GM12891 (cell line): ENCODE measurements around the gene APLN.

Source experiments
- DNase-seq: peaks from one replicate; pipeline ENCODE4 v3.0.0; 2011; ENCODE audit warnings: low spot score; ENCODE audit not compliant: insufficient read length
- FAIRE-seq: peaks from 2 replicates; lab custom pipeline; 2011; peaks lifted over from hg19 to GRCh38; lab: Jason Lieb, UNC
- PAX5 ChIP-seq: IDR thresholded peaks from 2 replicates; pipeline ENCODE4 v1.6.1; 2011; ENCODE audit warnings: low read length, moderate library complexity, mild to moderate bottlenecking; ENCODE audit not compliant: insufficient read depth, severe bottlenecking
- POLR2A ChIP-seq: IDR thresholded peaks from 2 replicates; pipeline ENCODE4 v1.6.1; 2011; ENCODE audit warnings: low read depth, low read length, control low read depth
- POLR2AphosphoS5 ChIP-seq: IDR thresholded peaks from 2 replicates; pipeline ENCODE4 v1.6.1; 2011; ENCODE audit warnings: low read depth, low read length, control low read depth
- POU2F2 ChIP-seq: IDR thresholded peaks from 2 replicates; pipeline ENCODE4 v1.6.1; 2011; ENCODE audit warnings: low read depth, mild to moderate bottlenecking, control low read depth, low read length, moderate library complexity
- SPI1 ChIP-seq: IDR thresholded peaks from 2 replicates; pipeline ENCODE4 v1.6.1; 2011; ENCODE audit warnings: low read depth, low read length, control low read depth
- TAF1 ChIP-seq: IDR thresholded peaks from 2 replicates; pipeline ENCODE4 v1.6.1; 2011; ENCODE audit warnings: low read depth, low read length, control low read depth

Gene APLN

DNA sequence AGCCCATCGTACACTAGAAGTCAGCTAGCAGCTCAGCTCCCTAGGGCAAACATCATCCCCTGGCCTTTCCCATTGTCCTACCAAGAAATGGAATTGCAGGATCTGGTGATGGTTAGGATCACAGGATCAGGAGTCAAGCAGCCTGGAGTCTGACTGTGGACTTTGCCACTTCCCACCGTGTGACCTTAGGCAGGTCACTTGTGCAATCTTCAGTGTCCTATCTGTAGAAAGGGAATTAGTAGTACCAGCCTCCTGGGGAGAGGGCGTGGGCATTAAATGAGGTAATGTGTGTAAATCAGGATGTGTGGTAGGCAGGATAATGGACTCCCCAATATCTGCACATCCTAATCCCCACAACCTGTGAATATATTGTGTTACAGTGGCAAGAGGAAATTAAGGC is 38.6 kb upstream of the APLN start:
- TF ChIP-seq PAX5 (no peak), SPI1 (no peak), TAF1 (no peak), POLR2AphosphoS5 (no peak), POLR2A (no peak), POU2F2 (no peak)
- FAIRE-seq (no peak), DNase-seq (no peak)

DNA sequence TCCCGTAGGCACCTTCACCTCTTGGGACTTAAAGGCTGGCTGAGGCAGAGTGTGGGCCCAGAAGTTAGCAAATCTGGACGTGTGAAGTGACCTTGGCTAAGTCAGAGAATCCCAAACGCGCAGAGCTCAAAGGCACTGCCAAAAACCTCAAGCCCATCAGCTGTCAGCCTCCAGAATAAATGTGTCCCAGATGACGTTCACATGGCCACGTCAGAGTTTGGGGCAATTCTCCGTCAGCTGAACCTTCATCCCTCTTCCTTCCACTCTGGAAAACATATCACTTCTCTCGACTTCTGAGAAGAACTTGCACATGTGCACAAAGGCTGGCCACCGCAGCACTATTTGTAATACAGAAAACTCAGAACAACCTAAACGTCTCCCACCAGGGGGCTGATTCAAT is 35.7 kb upstream of the APLN start:
- DNase-seq (no peak), FAIRE-seq (no peak)
- TF ChIP-seq POU2F2 (no peak), PAX5 (no peak), TAF1 (no peak), SPI1 (no peak), POLR2A (no peak), POLR2AphosphoS5 (no peak)

DNA sequence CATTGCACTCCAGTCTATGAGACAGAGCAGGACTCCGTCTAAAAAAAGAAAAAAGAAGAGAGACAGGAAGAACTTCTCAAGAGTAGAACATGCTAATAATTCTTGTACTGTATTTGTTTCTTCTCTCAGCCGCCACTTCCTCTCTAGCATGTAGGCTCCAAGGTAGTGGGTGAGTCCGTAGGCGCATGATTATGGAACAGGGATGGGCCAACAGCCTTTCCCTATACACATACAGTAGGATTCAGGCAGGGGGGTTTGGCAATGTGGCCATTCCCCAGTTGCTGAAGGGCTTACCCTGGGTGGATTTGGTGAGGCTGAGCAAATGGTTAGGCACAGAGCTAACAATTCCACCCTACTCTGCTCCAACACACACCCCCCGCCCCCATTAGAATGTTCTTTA is 35.0 kb upstream of the APLN start:
- DNase-seq = no peak
- no peak for TF ChIP-seq PAX5
- TF ChIP-seq TAF1 = no peak
- TF ChIP-seq POLR2AphosphoS5 = no peak
- TF ChIP-seq POU2F2 = no peak
- TF ChIP-seq SPI1 = no peak
- TF ChIP-seq POLR2A = no peak
- no peak for FAIRE-seq

DNA sequence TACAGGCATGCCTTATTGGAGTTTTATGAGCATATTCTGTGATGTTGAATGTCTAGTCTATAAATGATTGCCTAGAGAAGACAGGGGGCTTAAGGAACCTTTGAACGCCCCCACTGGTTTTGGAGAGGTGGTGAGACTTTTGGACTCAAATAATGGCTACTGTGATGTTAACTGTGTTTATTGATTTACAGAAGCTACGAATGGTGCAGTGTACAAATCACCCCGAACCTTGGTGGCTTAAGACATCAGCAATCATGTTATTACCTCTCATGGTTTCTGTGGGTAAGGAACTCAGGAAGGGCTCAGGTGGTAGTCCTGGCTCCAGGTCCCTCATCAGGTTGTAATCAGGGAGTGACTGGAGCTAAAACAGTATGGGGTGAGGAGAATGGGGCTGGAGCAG is 33.3 kb upstream of the APLN start:
- DNase-seq = no peak
- no peak for FAIRE-seq
- TF ChIP-seq TAF1 (no peak), POU2F2 (no peak), POLR2A (no peak), SPI1 (no peak), POLR2AphosphoS5 (no peak), PAX5 (no peak)

DNA sequence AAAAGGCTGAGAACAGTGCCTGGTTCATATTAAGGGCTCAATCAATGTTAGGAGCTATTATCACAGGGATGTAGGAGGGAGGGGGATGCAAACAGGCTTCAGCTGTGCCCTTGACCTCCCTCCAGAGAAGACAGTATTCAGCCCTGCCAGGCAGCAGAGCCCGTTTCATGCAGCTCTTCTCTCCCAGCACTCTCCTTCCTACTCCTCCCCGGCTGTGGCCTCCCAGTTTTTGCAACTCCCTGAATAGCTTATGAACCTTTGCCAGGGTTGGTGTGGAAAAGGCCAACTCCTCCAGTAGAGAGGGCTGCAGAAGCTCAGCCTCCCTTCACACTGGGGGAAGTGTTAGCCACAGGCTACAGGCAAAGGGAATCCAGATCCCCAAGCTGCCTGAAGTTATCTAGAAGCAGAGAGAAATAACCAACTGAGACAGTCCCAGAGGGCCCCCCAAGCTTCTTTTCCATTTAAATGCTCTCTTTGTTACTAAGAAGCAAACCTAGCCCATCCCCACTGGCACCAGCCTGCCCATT is 31.7 kb upstream of the APLN start:
- DNase-seq = no peak
- TF ChIP-seq POLR2A = no peak
- TF ChIP-seq PAX5 = no peak
- TF ChIP-seq POLR2AphosphoS5 = no peak
- no peak for TF ChIP-seq SPI1
- TF ChIP-seq TAF1 = no peak
- TF ChIP-seq POU2F2 = no peak
- FAIRE-seq = no peak

DNA sequence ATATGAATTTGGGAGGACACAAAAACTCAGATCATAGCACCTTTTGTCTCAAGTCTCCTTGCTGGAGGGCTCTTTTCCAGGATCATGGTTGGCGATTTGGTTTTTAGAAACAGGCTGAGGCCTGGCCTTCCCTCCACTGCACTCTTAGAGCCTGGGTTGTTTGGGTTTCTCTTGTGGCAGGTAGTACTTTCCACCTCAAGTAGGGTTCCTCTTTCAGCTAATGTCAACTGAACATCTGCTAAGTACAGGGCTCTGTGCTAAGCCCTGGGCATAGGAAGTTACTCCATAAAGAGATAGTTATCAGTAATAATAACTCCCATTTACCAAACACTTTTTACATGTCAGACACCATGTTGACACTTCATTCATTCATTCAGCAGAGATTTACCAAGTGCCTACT is 28.2 kb upstream of the APLN start:
- no peak for DNase-seq
- TF ChIP-seq POLR2AphosphoS5 (no peak), POU2F2 (no peak), POLR2A (no peak), SPI1 (no peak), PAX5 (no peak), TAF1 (no peak)
- no peak for FAIRE-seq

DNA sequence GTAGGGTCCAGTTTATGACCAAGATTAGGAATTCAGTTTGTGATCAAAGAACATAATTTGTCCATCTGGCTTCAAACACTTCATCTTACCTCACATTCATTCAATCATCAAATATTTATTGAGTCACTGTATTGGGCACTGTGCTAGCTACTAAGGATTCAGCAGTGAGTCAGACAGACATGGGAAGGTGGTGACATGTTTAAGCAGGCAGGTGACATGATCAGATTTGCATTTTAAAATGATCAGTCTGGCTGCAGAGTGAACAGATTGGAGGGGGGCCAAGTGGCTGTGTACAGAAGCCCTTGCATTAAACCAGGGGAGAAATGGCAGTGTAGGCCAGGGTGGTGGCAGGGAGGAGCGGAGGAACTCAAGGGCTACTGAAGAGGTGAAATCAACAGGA is 25.1 kb upstream of the APLN start:
- FAIRE-seq (no peak), DNase-seq (no peak)
- TF ChIP-seq POLR2A = no peak
- TF ChIP-seq POLR2AphosphoS5 = no peak
- TF ChIP-seq TAF1 = no peak
- no peak for TF ChIP-seq POU2F2
- TF ChIP-seq SPI1 = no peak
- TF ChIP-seq PAX5 = no peak

DNA sequence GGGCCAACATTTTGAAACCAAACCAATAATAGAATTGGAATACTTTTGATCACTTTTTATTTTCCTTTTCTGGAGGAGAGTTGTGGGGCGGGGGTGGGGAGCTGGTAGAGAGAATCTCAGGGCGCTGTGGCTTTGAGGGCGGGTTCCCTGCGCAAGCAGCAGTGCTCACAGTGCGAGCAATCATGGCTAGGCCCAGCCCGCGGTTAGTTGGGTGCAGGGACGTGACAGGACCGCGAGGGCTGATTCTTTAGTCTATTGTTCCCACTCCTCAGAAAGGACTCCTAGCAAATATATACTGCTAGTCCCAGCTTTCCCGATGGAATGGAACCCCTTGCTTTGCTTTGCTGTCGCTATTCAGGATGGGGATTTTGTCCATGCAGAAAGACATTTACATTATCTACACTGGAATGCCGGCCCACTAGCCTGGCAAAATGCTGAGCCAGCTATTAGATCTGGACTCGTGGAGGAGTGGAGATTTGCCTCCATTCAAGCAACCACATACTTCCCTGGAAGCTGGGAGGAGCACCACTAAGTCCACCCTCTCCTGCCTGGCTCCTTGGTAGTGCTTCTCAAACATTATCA is 23.9 kb upstream of the APLN start:
- FAIRE-seq (peak; percentile 76), DNase-seq (no peak)
- no peak for TF ChIP-seq POLR2A
- no peak for TF ChIP-seq POU2F2
- no peak for TF ChIP-seq PAX5
- TF ChIP-seq POLR2AphosphoS5 = no peak
- TF ChIP-seq TAF1 = no peak
- TF ChIP-seq SPI1 = no peak

DNA sequence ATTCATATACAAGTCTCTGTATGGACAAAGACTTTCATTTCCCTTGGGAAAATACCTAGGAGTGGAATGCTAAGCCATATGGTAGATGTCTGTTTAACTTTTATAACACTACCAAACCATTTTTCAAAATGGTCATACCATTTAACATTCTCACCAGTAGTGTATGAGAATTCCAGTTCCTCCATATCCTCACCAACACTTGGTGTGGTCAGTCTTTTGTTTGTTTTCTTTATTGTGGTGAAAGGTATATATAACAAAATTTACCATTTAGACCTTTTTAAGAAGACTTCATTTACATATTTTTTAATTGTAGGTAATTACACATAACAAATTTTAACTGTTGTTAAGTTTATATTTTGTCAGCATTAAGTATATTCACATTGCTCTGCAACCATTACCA is 12.7 kb upstream of the APLN start:
- no peak for TF ChIP-seq POLR2A
- TF ChIP-seq TAF1 = no peak
- no peak for TF ChIP-seq POU2F2
- TF ChIP-seq PAX5 = no peak
- TF ChIP-seq SPI1 = no peak
- no peak for TF ChIP-seq POLR2AphosphoS5
- FAIRE-seq (no peak), DNase-seq (no peak)
